Putamen (tissue), 1 donor: Measurements from ENCODE around the gene MIPEP.

Experiments
- DNase-seq: peaks from one replicate; pipeline ENCODE4 v3.0.0-alpha.2; 2016; ENCODE audit warnings: low spot score

MIPEP gene

DNA sequence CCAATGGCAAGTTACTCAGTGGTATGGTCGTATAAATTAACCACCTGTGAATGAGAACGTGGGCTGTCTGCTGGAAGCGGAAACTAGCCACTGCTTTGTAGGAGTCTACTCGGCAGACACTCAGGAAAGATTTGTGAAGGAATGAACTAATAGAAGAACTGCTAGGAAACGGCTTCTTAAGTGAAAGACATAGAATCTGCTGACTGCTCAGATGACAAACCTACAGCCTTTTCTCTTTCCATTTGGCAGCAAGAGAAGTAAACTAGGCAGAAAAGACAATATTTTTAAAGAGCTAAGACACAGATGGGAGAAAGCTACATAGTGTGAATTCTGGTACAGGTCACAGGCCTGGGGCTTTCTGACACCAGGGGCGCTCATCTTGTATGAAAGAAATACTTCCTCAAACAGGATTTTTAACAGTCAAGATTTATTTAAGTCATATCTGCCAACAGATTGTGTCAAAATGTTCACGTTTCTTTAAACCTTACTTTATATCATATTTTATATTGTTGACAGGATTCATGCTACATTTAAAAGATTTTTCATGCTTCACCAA lies 78.4 kb downstream of the MIPEP start:
- no peak for DNase-seq

DNA sequence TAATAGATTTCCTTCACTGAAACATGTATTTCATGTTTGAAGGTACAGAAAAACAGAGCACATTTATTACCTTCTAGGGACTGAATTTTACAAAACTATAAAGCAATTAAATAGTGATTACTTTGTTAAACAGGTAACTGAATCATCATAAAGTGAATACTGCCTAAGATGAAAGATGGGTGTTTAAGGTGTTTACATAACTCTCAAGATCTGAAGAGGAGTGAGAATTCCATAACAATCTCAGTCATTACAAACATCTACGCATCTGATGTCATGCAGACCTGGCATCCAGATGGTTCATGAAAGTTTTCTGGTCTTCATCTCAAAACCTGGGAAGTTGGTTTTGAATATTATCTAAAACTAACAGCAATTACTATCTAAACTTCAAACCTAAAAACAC lies 80.4 kb downstream of the MIPEP start:
- DNase-seq = no peak

DNA sequence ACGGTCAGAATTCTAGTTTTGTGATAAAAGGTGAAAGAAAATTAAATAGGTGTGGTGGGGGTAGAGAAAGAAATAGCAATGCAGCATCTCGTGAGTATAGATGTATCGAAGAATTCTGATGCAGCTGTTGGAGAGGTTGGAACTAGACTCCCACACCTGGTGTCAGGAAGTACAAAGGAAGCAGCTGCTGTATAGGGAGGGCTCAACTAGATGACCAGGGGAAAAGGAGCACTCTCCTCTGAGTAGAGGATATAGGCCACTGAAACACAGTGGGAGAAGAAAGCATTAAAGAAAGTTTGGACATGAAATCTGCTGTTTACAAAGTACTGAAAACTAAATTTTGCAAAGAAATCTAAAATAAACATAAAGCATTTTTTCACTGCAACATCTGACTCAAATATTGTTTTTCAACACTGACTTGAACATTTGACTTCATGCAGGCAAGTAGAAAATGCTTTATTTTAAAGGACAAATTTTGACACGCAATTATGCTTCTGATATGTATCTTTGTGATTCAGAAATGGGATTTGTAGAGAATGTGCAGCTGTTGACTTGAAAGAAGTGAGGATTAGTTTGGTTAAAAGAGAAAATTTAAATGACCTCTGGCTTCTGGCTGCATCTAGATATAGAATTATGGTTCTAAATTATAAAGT lies 82.2 kb downstream of the MIPEP start:
- no peak for DNase-seq

DNA sequence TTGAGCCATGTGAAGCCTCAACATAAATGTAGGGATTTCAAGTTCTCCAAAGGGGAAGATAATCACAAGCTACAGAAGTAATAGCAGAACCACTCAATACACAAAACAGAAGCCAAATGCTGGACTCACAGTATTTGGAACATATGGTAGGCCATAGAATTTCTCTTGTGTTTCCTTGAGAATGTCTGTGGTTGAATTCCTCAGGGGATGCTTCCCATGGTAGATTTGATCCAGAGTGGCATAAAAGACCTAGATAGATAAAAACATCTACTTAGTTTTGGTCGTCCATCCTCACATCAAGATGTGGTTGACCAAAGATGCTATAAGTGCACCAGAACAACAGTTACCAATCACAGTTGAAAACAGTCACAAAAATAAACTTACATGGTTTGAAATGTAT lies 83.4 kb downstream of the MIPEP start:
- DNase-seq = no peak

DNA sequence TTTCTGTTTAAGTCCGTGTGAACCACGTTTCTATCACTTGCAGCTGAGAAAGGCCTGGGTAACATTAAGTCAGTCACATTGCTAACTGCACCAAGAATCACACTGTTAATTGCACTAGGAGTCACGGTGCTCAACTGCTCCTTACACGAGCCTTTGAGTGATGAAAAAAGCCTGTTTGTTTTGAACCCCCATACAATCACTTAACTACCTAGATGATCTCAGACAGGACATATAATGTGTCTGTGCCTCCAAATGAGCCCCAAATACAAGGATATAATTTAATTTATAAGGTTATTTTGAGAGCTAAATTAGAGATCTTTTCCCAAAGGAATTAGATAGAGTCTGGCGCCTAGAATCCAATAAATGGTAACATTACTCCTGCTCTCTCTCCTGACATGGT lies 84.1 kb downstream of the MIPEP start:
- DNase-seq = no peak

DNA sequence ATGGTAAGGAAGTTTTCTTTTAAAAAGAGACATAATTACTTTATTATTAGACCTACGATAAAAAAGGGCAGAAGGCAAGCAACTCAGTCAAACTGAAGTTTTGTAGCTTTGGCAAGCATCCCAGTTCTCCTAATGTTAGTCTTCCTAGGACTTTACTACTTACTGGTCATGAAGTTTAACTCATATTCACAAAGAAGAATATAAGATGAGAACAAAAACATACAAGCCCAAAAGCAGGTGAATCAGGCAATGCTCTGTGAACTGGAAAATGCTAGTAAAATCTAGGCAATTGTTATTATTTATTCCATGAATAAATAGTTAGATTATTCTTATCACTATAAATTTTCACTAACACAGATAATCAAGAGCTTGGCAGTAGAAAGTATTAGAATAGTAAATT lies 85.0 kb downstream of the MIPEP start:
- no peak for DNase-seq

DNA sequence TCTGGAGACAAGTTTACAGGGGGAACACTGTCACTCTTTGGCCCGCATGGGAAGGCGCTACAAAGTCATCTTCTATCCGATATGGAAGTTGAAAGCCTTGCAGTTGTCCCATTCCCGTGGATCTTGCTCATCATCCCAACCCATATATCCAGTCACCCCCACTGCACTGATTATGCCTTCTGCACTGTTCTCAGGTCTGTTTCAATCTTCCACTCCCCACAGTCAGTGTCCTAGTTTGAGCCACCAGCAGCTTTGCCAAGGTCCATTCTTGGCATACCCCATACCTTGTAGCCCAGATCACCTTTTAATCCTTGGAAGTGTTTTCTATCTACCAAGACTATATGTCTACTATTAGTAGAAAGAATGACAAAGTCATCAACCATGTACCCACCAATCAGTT lies 88.1 kb downstream of the MIPEP start:
- no peak for DNase-seq

DNA sequence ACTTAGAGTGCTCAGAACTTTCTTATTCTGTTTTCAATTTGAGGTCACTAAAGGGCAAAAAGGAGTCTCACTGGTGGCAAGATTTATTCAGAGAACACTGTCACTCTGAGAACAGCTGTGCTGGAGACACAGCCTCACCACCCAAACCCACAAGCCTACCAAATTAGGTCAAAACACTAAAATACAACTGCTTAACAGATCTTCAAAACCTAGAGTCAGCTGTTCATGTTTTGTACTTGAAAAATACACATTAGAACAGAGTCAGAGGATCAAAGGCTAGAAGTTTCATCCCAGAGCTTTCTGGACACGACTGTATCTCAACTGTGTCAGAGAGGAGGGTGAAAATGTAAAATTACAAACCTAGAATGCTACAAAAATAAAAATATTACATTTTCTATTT lies 89.3 kb downstream of the MIPEP start:
- peak; percentile 41 for DNase-seq

DNA sequence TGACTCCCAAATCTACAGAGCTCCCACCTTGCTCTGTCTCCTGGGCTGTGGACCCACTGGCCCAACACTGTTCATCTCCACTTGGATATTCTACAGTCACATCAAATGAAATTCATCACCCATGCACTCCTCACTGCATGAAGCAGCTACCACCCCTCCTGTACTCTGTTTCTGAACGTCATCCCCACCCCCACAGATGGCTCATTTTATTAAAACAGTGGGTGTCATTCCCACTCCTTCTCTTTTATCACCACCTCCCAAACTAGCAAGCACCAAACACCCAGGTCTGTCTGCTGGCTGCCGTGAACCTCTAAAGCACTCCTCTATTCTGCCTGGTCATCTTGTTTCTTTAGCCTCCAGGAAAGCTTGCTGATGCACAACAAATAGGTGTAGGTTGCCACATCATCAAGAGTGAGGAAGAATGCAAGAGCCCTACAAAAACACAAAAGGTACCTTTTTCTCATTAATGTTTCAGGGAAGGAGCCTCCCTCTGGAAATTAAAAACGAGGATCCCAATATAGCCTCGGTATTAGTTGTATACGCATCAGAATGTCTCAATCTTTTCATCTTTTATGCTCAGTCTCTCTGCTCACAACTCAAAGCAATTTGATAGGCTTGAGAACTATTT lies 91.8 kb downstream of the MIPEP start:
- peak; percentile 70 for DNase-seq

DNA sequence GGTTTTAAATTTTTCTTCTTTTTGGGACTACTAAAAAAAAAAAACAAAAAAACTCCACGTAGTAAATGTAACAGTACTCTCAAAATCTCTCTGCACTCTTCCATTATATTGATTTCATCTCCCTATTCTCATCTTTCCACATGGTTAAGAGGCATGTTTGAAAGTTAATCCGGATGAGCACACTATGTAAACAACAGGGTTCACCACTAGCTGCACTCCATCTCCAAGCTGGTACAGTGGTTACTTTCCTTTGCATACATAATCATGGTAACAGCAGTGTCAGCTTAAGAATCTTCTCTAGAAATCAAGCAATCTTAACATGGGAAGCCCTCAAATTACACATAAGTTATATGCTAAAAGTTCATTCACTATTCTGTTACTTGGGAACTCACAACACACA lies 92.6 kb downstream of the MIPEP start:
- no peak for DNase-seq

DNA sequence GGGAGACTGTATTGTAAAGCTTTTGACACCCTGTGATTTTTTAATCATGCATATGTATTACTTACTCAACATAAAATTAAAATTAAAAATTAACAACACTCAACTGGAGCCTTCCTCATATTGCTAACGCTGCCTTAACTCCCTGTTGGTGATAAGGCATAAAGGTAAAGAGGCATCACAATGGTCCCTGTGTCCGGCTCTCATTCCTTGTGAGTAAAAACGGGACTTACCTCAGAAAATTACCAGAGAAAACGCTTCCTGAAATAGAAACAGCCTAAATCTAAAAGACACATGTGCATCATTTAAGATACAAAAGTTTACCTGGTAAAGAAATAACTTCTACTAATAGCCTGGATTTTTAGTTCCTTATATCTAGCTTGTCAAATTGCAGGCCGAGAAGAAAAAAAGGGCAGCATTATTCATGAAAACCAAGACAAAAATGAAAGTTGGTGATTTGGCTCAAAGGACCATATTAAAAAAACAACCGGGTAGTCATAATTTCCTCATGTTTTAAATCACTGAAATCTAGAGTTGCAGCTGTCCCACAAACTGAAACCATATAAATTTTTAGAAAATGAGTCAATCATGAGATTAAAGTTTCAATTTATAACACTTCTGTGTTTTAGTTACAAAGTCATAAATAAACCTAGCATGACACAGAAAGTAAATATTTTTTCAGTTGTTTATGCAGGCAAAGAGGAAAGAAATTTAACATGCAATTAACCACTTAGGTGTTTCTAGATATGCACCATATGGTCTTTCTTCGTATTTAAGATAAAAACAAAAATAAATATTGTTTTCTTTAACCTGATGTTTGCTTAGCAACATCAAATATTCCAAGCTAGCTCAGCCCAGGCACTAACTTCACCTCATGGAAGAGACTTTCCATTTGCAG lies 94.7 kb downstream of the MIPEP start:
- no peak for DNase-seq

DNA sequence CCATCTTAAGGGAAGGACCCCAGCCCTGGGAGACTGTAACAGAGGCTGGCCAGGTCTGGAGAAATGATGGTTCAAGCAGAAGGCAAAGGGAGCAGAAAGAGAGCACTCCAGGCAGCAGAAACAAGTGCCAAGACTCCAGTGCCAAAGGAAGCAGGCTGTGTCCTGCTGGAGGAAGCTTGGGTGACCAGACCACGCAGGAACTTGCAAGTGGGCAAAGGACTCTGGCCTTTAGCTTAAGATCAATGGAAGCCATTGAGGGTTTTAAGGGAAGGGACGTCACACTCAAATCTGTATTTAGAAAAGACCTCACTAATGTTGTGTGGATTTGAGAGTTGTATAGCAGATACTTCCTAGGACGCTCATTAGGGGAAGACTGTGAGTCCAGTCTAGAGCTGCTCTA lies 95.5 kb downstream of the MIPEP start:
- DNase-seq = no peak

DNA sequence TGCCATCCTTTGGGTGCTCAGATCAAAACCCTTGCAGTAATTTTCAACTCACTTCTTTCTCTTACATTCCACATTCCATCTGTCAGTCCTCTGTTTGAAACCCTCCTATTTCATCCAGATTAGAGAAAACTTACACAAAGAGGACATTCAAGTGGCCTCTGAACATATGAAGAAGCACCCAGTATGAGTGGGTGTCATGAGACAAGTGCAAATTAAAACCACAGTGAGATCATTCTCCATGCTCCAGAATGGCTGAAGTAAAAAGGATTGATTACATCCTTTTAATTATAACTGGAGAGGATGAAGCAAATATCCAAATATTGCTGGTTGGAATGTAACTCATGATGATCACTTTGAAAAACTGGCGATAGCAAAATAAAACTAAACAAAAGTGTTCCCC lies 96.5 kb downstream of the MIPEP start:
- DNase-seq = no peak

DNA sequence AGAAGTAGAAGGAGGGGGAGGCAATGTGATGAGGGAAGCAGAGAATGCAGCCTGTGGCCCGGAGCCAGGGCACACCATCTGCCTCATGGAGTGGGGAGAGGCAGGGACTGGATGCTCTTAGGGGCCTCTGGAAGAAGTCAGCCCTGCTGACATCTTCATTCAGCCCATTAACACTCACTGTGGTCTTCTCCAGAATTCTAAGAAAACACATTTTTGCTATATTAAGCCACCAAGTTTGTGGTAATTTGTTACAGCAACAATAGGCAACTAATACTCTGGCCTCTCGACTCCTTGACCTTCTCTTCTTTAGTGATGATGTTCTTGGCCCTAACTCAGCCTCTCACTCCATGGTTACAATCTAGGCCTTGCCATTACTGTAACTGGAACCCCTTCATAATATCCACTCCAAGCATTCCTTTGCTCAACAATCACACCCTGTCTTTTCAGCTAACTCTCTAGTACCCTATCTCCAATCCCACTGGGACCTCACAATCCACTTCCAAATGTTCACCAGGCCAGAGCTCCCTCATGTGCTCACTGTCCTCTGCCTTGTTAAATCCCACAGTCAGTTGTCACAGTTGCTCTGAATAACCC lies 98.5 kb downstream of the MIPEP start:
- no peak for DNase-seq

DNA sequence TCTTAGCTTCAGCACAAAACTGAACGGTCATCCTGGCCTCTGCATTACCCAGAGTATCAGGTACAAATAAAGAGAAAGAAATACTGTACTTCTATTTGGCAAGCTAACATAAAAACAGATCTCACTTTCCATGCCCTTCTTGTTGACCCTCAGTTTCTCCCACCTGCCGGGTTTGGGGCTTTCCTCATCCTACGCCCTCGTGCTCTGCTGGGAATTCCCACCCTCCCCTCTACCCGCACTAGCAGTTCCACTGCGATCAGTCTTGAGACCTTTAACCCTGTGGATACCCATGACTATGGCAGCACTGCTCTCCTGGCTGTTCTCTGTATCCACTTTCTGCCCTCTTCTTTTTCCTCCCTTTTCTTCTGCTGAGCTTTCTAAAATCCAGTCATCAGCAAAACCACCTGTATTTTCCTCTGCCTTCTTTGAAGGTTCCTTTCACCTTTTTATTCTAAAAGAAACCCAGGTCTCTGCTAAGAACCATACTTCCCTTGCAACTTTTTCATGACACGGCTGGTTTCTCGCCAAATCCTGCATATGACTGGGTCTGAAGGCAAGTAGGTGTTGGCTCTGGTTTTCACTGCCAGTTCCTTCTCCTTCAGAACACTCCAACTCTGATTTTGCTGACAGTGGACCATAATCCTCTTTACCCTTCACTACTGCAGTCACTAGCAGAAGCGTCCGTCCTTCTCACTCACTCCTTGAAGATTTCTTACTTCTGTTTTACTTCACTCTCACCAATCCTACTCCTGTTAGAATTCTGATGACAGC lies 99.4 kb downstream of the MIPEP start:
- no peak for DNase-seq

DNA sequence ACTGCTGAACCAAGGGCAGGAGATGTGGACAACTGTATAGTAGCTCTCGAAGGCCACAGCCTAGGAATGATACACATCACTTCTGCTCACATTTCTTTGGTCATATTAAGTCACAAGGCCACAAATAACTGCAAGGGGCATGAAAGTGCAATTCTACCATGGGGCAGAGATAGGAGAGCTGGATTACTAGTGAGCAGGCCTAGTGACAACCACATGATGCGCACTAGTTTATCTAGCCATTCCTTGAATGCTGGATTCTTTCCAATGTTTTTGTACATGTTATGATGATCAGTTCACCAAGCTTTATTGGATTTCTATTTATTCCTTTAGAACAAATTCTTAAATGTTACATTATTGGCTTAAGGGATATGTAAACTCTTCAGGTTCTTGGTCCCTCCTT lies 100.7 kb downstream of the MIPEP start:
- DNase-seq = no peak

DNA sequence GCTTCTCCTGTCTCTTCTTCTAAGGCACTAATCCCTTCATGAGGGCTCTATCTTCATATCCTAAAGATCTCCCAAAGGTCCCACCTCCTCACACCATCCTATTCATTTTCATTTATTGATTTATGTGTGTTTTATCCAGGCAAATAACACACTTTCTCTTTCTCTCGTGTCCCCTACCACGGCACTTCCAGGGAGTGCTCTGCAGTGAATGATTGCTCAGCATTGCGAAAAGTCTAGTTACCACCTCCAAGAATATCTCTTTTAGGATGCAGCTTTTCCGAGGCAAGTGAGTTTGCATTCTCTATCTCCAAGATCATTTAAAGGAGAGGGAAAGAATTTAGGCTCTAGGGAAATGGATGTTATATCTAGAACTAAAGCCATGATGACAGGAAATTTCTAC lies 101.7 kb downstream of the MIPEP start:
- no peak for DNase-seq

DNA sequence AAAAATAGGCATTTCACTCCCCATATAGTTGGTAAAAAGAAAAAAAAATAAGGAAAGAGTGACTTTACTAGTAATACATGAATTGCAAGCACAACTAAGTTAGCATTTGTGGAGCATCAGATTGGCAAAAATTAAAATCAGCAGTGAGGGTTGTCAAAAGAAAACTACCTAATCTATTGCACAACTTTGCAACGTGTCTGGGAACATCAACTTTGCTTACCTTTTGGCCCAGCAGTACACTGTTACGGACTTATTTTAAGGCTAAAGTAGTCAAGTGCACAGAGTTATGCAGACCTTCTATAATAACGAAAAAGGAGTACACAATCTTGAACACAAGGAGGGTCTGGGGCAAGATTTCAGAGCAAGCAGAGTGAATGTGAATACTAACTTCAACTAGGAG lies 102.6 kb downstream of the MIPEP start:
- no peak for DNase-seq

DNA sequence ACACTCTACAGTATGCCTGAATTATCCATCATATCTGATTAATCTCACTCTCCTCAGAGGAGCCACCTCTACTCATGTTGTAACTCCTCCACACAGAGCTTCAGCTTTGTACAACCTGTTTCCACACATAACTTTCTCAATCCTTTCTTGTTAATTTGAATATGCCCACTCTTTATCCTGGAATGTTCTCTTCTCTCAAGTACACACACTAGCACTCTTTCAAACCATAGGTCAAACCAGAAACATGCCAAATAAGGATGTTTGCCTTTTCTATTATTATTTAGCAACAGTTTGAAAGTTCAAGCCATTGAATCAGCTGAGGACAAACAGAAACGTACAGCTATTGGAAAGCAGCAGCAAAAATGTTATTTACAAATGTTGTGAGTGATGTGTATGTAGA lies 110.3 kb downstream of the MIPEP start:
- no peak for DNase-seq

DNA sequence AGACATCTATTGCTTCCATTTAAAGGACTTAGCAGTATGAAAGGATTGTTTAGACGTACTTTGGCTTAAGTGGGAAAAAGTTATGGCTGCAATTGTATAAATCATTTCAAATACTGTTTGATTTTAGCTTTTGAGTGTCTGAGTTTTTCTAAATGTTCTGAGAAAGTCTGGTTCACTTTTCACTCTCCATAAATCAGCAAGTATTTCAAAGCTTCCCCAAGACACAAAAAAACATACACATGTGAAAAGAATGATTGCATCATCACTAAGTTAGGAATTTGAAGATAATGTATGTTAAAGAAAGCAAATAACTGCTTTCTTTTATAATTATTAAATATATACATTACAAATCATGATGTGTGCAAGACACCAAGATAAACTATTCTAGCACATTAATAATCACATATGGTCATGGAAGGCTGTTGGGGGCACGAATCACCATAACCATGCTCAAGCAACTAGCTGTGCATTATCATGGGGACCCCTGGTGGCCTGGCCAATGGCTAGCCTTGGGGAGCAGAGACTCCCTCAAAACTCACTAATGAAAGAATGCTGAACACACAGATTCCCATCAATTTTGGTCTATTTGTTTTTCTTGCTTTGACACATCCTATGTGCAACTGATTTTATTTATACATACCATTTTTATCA lies 111.1 kb downstream of the MIPEP start:
- no peak for DNase-seq

DNA sequence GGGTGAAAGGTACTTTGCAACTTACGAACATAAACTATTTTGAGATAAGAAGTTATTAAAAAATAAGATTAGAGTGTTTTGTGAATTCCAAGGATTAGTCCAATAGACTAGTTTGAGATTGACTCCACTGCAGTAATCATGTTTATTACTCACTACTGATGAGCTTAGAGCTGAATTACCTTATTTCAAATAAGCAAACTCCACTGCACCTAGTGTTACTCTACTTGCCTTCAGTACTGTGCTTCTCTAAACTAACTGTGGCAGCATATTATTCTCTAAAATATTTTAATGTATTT lies 111.7 kb downstream of the MIPEP start:
- DNase-seq = no peak
